CD14-positive monocyte (primary cell): Measurements from ENCODE around the gene NINJ1. TPM values are rescaled to one million over a fixed set of nuclear protein-coding genes. Genes with fewer than 3 reads are reported as not detected.
"Not testable (repeated sequence)": the region's sequence is repeated elsewhere in the genome, so short reads cannot be mapped to it uniquely, and the experiment has no call there.

Experiments used
- DNase-seq, 3 donors: peaks; one replicate each; pipeline ENCODE4 v3.0.0-alpha.2; 2011 to 2022
- H2AFZ ChIP-seq: 2 replicates; pipeline ENCODE4 v1.6.0; 2012; ENCODE audit warnings: mild to moderate bottlenecking, low read depth, low read length, inconsistent platforms; ENCODE audit not compliant: insufficient read depth, poor library complexity, severe bottlenecking
- H3K27ac ChIP-seq, 2 donors: 1 replicate in 1 of 2; 2 replicates in 1 of 2; pipeline ENCODE4 v1.5.1; 2012 to 2013; ENCODE audit warnings: low read length in 2 of 2, control low read depth in 1 of 2, inconsistent platforms in 1 of 2, low read depth in 1 of 2, mild to moderate bottlenecking in 1 of 2
- H3K27me3 ChIP-seq, 2 donors: one replicate each; pipeline versions ENCODE4 v1.6.0 to v1.6.1; 2011 to 2013; ENCODE audit warnings: low read length in 2 of 2; ENCODE audit not compliant: control insufficient read depth in 2 of 2, insufficient read depth in 2 of 2
- H3K36me3 ChIP-seq, 2 donors: replicated peaks in 1 of 2; 1 replicate in 1 of 2; 2 replicates in 1 of 2; pipeline versions ENCODE4 v1.5.1 to v1.6.1; 2012 to 2013; ENCODE audit warnings: low read length in 2 of 2, control low read depth in 1 of 2, inconsistent platforms in 1 of 2, mild to moderate bottlenecking in 1 of 2; ENCODE audit not compliant: insufficient read depth in 2 of 2, control insufficient read depth in 1 of 2
- H3K4me1 ChIP-seq, 2 donors: 1 replicate in 1 of 2; 2 replicates in 1 of 2; pipeline versions ENCODE4 v1.5.1 to v1.6.1; 2012 to 2013; ENCODE audit warnings: low read length in 2 of 2, control low read depth in 1 of 2, inconsistent platforms in 1 of 2, mild to moderate bottlenecking in 1 of 2, moderate library complexity in 1 of 2; ENCODE audit not compliant: insufficient read depth in 2 of 2, control insufficient read depth in 1 of 2
- H3K4me2 ChIP-seq: replicated peaks from 2 replicates; pipeline ENCODE3; 2012; ENCODE audit warnings: low read length, moderate library complexity, mild to moderate bottlenecking; ENCODE audit not compliant: poor library complexity, severe bottlenecking; ENCODE audit errors: extremely low read depth
- H3K4me3 ChIP-seq, 3 experiments: fragments of 200-600 bp in 1 of 3; sonication (generic) in 1 of 3; replicated peaks in 1 of 3; 1 replicate in 2 of 3; 2 replicates in 1 of 3; pipeline ENCODE4 v1.5.1; 2011 to 2013; ENCODE audit warnings: low read length in 3 of 3, mild to moderate bottlenecking in 3 of 3, control low read depth in 2 of 3, low read depth in 2 of 3, inconsistent platforms in 1 of 3, moderate library complexity in 1 of 3
- H3K79me2 ChIP-seq: 2 replicates; pipeline ENCODE4 v1.6.0; 2012; ENCODE audit warnings: mild to moderate bottlenecking, control low read depth, inconsistent platforms, low read length, moderate library complexity; ENCODE audit not compliant: insufficient read depth
- H3K9ac ChIP-seq: 2 replicates; pipeline ENCODE4 v1.6.0; 2017; ENCODE audit warnings: low read length, mild to moderate bottlenecking; ENCODE audit not compliant: insufficient read depth, poor library complexity, severe bottlenecking
- H3K9me3 ChIP-seq, 2 donors: replicated peaks in 1 of 2; 1 replicate in 1 of 2; 2 replicates in 1 of 2; pipeline versions ENCODE4 v1.5.1 to v1.6.1; 2012 to 2013; ENCODE audit warnings: low read length in 2 of 2, control low read depth in 1 of 2; ENCODE audit not compliant: control insufficient read depth in 1 of 2, insufficient read depth in 1 of 2
- H4K20me1 ChIP-seq: 2 replicates; pipeline ENCODE4 v1.6.0; 2012; ENCODE audit warnings: mild to moderate bottlenecking, low read length, control low read depth, moderate library complexity; ENCODE audit not compliant: insufficient read depth
- H3K27ac Mint-ChIP-seq, 7 donors: one replicate each; pipeline ENCODE4 v1.8.0; 2020; ENCODE audit warnings: mild to moderate bottlenecking in 7 of 7, mixed read lengths in 7 of 7, moderate library complexity in 6 of 7, inconsistent platforms in 2 of 7
- H3K27me3 Mint-ChIP-seq, 3 donors: one replicate each; pipeline ENCODE4 v1.8.0; 2021 to 2022; ENCODE audit warnings: low read depth in 3 of 3, mild to moderate bottlenecking in 3 of 3, mixed read lengths in 3 of 3, moderate library complexity in 3 of 3, inconsistent platforms in 1 of 3
- H3K36me3 Mint-ChIP-seq, 2 donors: one replicate each; pipeline ENCODE4 v1.8.0; 2020; ENCODE audit warnings: mixed read lengths in 2 of 2, inconsistent platforms in 1 of 2, mild to moderate bottlenecking in 1 of 2
- H3K4me1 Mint-ChIP-seq: one replicate; pipeline ENCODE4 v1.8.0; 2020; ENCODE audit warnings: mild to moderate bottlenecking, mixed read lengths
- H3K4me3 Mint-ChIP-seq, 2 donors: one replicate each; pipeline ENCODE4 v1.8.0; 2020; ENCODE audit warnings: mild to moderate bottlenecking in 2 of 2, mixed read lengths in 2 of 2, moderate library complexity in 1 of 2
- H3K9me3 Mint-ChIP-seq, 7 donors: one replicate each; pipeline ENCODE4 v1.8.0; 2020 to 2022; ENCODE audit warnings: mixed read lengths in 7 of 7, mild to moderate bottlenecking in 6 of 7, moderate library complexity in 6 of 7, inconsistent platforms in 2 of 7
- CTCF ChIP-seq: fragments of 200-600 bp; IDR thresholded peaks from one replicate; pipeline ENCODE4 v1.8.0; 2022; ENCODE audit warnings: antibody characterized with exemption, mild to moderate bottlenecking
- WGBS: methylation state at CpG from one replicate; pipeline ENCODE4 v1.1.5; 2013; ENCODE audit warnings: missing lambda C conversion rate; ENCODE audit not compliant: insufficient coverage; 5-methylcytosine and 5-hydroxymethylcytosine counted together
- intact Hi-C, 2 donors: fragments of 100-400 bp; cut with micrococcal nuclease; formaldehyde crosslinking; loops; one replicate each; pipeline versions ENCODE4 v1.15.0 to v1.15.1; 2023
- polyA plus RNA-seq, 3 donors: library from polyadenylated mRNA; depleted of rRNA in 1 of 3; unstranded in 2 of 3; stranded (reverse) in 1 of 3; fragments of 300-500 nt in 2 of 3; fragments of >200 nt in 1 of 3; fragmentation: Illumina TruSeq in 2 of 3; gene quantifications; 1 replicate in 2 of 3; 2 replicates in 1 of 3; pipeline ENCODE4 v1.2.3, GENCODE V29; 2012 to 2021

The NINJ1 gene
- polyA plus RNA-seq, 3 donors, result 290 to 610 (median 469) TPM

- Histone ChIP-seq H2AFZ (no peak overlapping the region), H3K36me3 (peaks cover 21 to 41% of the 10 kb centered on the region in 2 donors), H3K9ac (no peak overlapping the region), H3K27me3 (no peaks in the 10 kb centered on the region), H3K9me3 (no peaks in the 10 kb centered on the region), H4K20me1 (peaks cover 89% of the 10 kb centered on the region), H3K79me2 (peaks cover 93% of the 10 kb centered on the region), H3K27ac (no peak overlapping the region), H3K4me2 (no peak overlapping the region), H3K4me1 (peaks cover 25 to 59% of the 10 kb centered on the region in 2 donors), H3K4me3 (no peak overlapping the region)
- intact Hi-C loops, result loop anchor here (5.0 to 10.0 kb wide), 2 partner anchors 47 to 199 kb away; no protein-coding TSS in a partner anchor
- H3K9me3 Mint-ChIP-seq, result peaks cover 0 to 5% (median 4%) of the 10 kb centered on the region in 7 donors
- peaks cover 81% of the 10 kb centered on the region for H3K4me1 Mint-ChIP-seq
- H3K4me3 Mint-ChIP-seq, result no peak overlapping the region
- WGBS, result no CpG with 5 or more reads among the region's 1 CpG
- peaks cover 58 to 67% of the 10 kb centered on the region in 2 donors for H3K36me3 Mint-ChIP-seq
- TF ChIP-seq CTCF, result no peak
- H3K27ac Mint-ChIP-seq, result peak overlapping the region in 2 of 7 donors; percentile 54 to 58
- no peak for DNase-seq
- peaks cover 0 to 3% (median 0%) of the 10 kb centered on the region in 3 donors for H3K27me3 Mint-ChIP-seq
Measured at GRCh38 chr9:93105620-93106019, 28.4 kb downstream of the NINJ1 start.

- H3K4me3 Mint-ChIP-seq, H3K9me3 ChIP-seq, H3K9me3 Mint-ChIP-seq, H3K27me3 Mint-ChIP-seq, H3K4me2 ChIP-seq, H3K9ac ChIP-seq, DNase-seq, H3K27ac ChIP-seq, H2AFZ ChIP-seq, H3K27me3 ChIP-seq, H3K4me3 ChIP-seq: not testable (repeated sequence)
- WGBS, result 98% methylated on average over 10 of the region's 11 CpGs
- Mint-ChIP-seq H3K27ac (peak overlapping the region in 6 of 7 donors; percentile 37 to 98 (median 46)), H3K36me3 (peaks cover 36 to 41% of the 10 kb centered on the region in 2 donors), H3K4me1 (peaks cover 74% of the 10 kb centered on the region)
- intact Hi-C loops, result loop anchor here (10.0 kb wide), 1 partner anchor 204 kb away; no protein-coding TSS in a partner anchor
- Histone ChIP-seq H3K4me1 (peaks cover 39 to 68% of the 10 kb centered on the region in 2 donors), H4K20me1 (peaks cover 90% of the 10 kb centered on the region), H3K79me2 (peaks cover 97% of the 10 kb centered on the region), H3K36me3 (peaks cover 0 to 12% of the 10 kb centered on the region in 2 donors)
Measured at GRCh38 chr9:93101086-93101485, 33.0 kb downstream of the NINJ1 start.
